Neural crest cell (in vitro differentiated cells): ENCODE results near the gene RNF141. TPM values are rescaled to one million over a fixed set of nuclear protein-coding genes. Genes with fewer than 3 reads are reported as not detected.

Source experiments
- DNase-seq: peaks from one replicate; pipeline ENCODE4 v3.0.0; 2021; ENCODE audit warnings: low read depth, mixed read lengths, low spot score
- H3K27ac Mint-ChIP-seq: one replicate; pipeline ENCODE4 v1.8.0; 2021; ENCODE audit warnings: mild to moderate bottlenecking, mixed read lengths; ENCODE audit not compliant: unreplicated experiment
- H3K27me3 Mint-ChIP-seq: 2 replicates; pipeline ENCODE4 v1.8.0; 2021; ENCODE audit warnings: low read depth, mild to moderate bottlenecking, mixed read lengths
- H3K36me3 Mint-ChIP-seq: 2 replicates; pipeline ENCODE4 v1.8.0; 2021; ENCODE audit warnings: low read depth, mild to moderate bottlenecking, mixed read lengths
- H3K4me1 Mint-ChIP-seq: 2 replicates; pipeline ENCODE4 v1.8.0; 2021; ENCODE audit warnings: mixed read lengths
- H3K4me3 Mint-ChIP-seq: one replicate; pipeline ENCODE4 v1.8.0; 2021; ENCODE audit warnings: mild to moderate bottlenecking, mixed read lengths
- H3K9me3 Mint-ChIP-seq: 2 replicates; pipeline ENCODE4 v1.8.0; 2021; ENCODE audit warnings: mixed read lengths
- total RNA-seq: library from RNA; stranded (reverse); gene quantifications from 2 replicates; pipeline ENCODE4 v1.2.1, GENCODE V29; 2021
- TF ChIP-seq, protein P1 (sequence below): fragments of 200-600 bp; sonication (generic); conservative IDR thresholded peaks from 2 replicates; pipeline ENCODE4 v1.5.0; 2021; ENCODE audit warnings: antibody characterized with exemption, mild to moderate bottlenecking

Gene RNF141
- total RNA-seq, 1 donor from 2014 or later, result 33.0 TPM

GRCh38 chr11:10567446-10567845, 26.5 kb upstream of the RNF141 start:
- H3K4me1 Mint-ChIP-seq, result peaks cover 5% of the 10 kb centered on the region
- no peaks in the 10 kb centered on the region for H3K27me3 Mint-ChIP-seq
- TF ChIP-seq, protein P1, sequence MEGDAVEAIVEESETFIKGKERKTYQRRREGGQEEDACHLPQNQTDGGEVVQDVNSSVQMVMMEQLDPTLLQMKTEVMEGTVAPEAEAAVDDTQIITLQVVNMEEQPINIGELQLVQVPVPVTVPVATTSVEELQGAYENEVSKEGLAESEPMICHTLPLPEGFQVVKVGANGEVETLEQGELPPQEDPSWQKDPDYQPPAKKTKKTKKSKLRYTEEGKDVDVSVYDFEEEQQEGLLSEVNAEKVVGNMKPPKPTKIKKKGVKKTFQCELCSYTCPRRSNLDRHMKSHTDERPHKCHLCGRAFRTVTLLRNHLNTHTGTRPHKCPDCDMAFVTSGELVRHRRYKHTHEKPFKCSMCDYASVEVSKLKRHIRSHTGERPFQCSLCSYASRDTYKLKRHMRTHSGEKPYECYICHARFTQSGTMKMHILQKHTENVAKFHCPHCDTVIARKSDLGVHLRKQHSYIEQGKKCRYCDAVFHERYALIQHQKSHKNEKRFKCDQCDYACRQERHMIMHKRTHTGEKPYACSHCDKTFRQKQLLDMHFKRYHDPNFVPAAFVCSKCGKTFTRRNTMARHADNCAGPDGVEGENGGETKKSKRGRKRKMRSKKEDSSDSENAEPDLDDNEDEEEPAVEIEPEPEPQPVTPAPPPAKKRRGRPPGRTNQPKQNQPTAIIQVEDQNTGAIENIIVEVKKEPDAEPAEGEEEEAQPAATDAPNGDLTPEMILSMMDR, result no peak
- DNase-seq, result no peak
- H3K4me3 Mint-ChIP-seq, result no peak overlapping the region
- no peak overlapping the region for H3K27ac Mint-ChIP-seq
- no peaks in the 10 kb centered on the region for H3K36me3 Mint-ChIP-seq
- H3K9me3 Mint-ChIP-seq, result no peaks in the 10 kb centered on the region

GRCh38 chr11:10566257-10566957, 25.4 kb upstream of the RNF141 start:
- Mint-ChIP-seq H3K36me3 (no peaks in the 10 kb centered on the region), H3K27me3 (no peaks in the 10 kb centered on the region), H3K4me1 (peaks cover 5% of the 10 kb centered on the region), H3K9me3 (no peaks in the 10 kb centered on the region), H3K4me3 (no peak overlapping the region), H3K27ac (no peak overlapping the region)
- TF ChIP-seq, protein P1, result no peak
- DNase-seq, result no peak

GRCh38 chr11:10565493-10565892, 24.5 kb upstream of the RNF141 start:
- H3K36me3 Mint-ChIP-seq, result no peaks in the 10 kb centered on the region

GRCh38 chr11:10564696-10565318, 23.8 kb upstream of the RNF141 start:
- H3K4me3 Mint-ChIP-seq, result no peak overlapping the region
- no peaks in the 10 kb centered on the region for H3K9me3 Mint-ChIP-seq
- H3K4me1 Mint-ChIP-seq, result peaks cover 4% of the 10 kb centered on the region
- no peak for DNase-seq
- H3K27me3 Mint-ChIP-seq, result no peaks in the 10 kb centered on the region
- no peaks in the 10 kb centered on the region for H3K36me3 Mint-ChIP-seq
- TF ChIP-seq, protein P1, result peak; percentile 29
- H3K27ac Mint-ChIP-seq, result no peak overlapping the region

More at GRCh38 chr11:10565493-10565892, 24.5 kb upstream of the RNF141 start:
- no peak for DNase-seq
- Mint-ChIP-seq H3K9me3 (no peaks in the 10 kb centered on the region), H3K27me3 (no peaks in the 10 kb centered on the region), H3K4me1 (peaks cover 5% of the 10 kb centered on the region), H3K27ac (no peak overlapping the region), H3K4me3 (no peak overlapping the region)
- TF ChIP-seq, protein P1, result no peak

GRCh38 chr11:10564030-10564429, 23.0 kb upstream of the RNF141 start:
- Mint-ChIP-seq H3K27ac (no peak overlapping the region), H3K9me3 (no peaks in the 10 kb centered on the region), H3K36me3 (no peaks in the 10 kb centered on the region), H3K27me3 (no peaks in the 10 kb centered on the region), H3K4me3 (no peak overlapping the region), H3K4me1 (no peaks in the 10 kb centered on the region)
- no peak for DNase-seq
- TF ChIP-seq, protein P1, result no peak
